Measurements from ENCODE around the gene CNP. TPM values are rescaled to one million over a fixed set of nuclear protein-coding genes. Genes with fewer than 3 reads are reported as not detected.

The CNP gene
- total and polyA plus RNA-seq, 7 donors = 17.6 to 26.8 (median 21.8) TPM

DNA sequence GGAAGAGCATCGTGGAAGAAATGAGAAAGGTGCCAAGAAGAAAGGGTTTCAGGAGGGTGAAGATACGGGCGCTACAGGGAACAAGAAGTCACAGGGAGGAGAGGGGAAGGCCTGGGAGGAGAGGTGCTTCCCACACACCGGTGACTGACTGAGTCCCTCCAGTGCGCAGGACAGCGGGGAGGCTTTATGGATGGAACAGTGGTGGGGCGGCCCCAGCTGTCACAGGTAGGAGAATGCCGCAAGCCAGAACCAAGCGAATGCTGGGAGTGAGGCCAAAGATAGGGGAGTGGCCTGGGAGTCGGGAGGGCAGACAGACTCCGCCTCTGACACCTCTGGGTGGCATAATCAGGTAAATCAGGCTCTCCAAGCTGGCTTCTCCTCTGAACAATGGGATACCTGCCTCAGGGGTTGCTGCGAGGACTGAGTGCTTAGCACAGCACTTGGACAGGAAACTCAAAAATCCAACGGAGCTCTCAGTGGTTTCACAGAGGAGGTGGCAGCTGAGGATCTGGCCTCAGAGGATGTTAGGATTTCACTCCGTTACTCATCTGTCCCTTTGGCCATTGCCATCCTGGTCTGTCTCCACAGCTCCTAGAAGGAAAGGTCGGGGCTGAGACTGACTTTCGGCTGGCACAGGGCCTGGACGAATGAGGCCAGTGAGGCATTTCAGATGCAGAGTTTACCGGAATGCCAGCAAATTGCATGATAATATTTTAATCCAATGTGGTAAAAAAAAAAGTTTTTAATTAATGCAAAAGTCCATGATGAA, 717 bp upstream of the CNP start:
- intact Hi-C loops (cut with DNase I) = loop anchor here (2.0 to 5.0 kb wide), 2 partner anchors 51 kb away; partner anchors contain the start of gene DNAJC7 (in 2 of the 2)
- DNase-seq = peak; percentile 50 to 70
- Histone ChIP-seq H3K9me3 (no peaks in the 10 kb centered on the region), H3K4me1 (peaks cover 31% of the 10 kb centered on the region), H3K36me3 (ENCODE audit: insufficient read depth in 1 of 2, low read depth in 1 of 2) (peaks cover 0 to 19% of the 10 kb centered on the region in 2 donors), H3K27ac (peak overlapping the region; percentile 89), H3K4me3 (peak overlapping the region; percentile 82), H3K27me3 (ENCODE audit: insufficient read depth in 3 of 3, low read length in 2 of 3) (no peaks in the 10 kb centered on the region)
- WGBS, 3 donors = 10 to 16% (median 13%) methylated on average over 18 of the region's 18 CpGs
- no peak for TF ChIP-seq CTCF (IDR thresholded peaks at IDR 0.05)
- ATAC-seq = peak; percentile 38 to 58 (median 46)

DNA sequence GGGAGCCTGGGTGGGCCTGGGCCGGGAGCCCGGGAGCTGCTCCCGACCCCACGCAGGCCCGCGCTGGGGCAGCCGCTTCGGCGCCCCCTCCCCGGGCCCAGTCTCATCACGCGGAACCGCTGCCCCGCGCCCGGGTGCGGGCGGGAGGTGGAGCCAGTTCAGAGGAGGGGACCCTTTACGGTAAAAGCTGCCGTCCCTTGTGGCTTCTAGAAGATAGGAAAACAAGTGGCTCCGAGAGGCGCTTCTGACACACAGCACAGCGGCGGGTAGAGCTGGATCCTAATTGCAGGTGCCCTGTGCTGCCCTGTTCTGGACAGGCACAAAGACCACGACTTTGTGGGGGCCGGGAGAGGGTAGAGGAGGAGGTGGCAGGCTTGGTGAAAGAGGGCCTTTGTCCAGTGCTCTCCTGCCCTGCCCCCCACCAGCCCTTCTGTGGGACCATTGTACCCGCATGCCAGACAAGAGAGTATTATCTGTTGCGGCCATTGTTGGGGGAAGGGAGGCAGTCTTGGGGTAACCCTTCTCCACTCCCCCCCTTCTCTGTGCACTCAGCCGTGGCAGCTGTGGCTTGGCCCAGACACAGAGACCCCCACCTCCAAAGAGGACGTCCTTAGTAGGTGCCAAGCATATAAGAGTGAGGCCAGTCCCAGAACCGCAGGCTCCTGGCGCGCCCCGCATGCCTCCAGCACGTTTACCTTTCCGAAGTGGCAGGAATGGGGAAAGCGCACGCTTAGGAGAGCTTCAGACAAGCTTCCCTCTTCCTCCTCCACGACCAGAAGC, 736 bp downstream of the CNP start:
- peak in 3 of 4 donors; percentile 1 to 17 (median 11) for ATAC-seq
- DNase-seq = peak in 1 of 2 donors; percentile 52
- Histone ChIP-seq H3K9me3 (no peaks in the 10 kb centered on the region), H3K27me3 (ENCODE audit: insufficient read depth in 3 of 3, low read length in 2 of 3) (no peaks in the 10 kb centered on the region), H3K36me3 (ENCODE audit: insufficient read depth in 1 of 2, low read depth in 1 of 2) (peaks cover 0 to 34% of the 10 kb centered on the region in 2 donors), H3K4me3 (peak overlapping the region; percentile 82), H3K4me1 (peaks cover 35% of the 10 kb centered on the region), H3K27ac (peak overlapping the region; percentile 89)
- 15 to 17% (median 16%) methylated on average over 35 to 39 of the region's 39 CpGs for WGBS, 3 donors
- no peak for TF ChIP-seq CTCF (IDR thresholded peaks at IDR 0.05)
- intact Hi-C loops (cut with DNase I) = loop anchor here (1.0 to 5.0 kb wide), 3 partner anchors 49 to 189 kb away; partner anchors contain the start of gene DNAJC7 (in 2 of the 2)

- no peak for ATAC-seq
- Histone ChIP-seq H3K4me3 (peak overlapping the region; percentile 82), H3K9me3 (no peaks in the 10 kb centered on the region), H3K27ac (peak overlapping the region; percentile 89), H3K27me3 (ENCODE audit: insufficient read depth in 3 of 3, low read length in 2 of 3) (no peaks in the 10 kb centered on the region), H3K4me1 (peaks cover 35% of the 10 kb centered on the region), H3K36me3 (ENCODE audit: insufficient read depth in 1 of 2, low read depth in 1 of 2) (peaks cover 0 to 39% of the 10 kb centered on the region in 2 donors)
- TF ChIP-seq CTCF (IDR thresholded peaks at IDR 0.05) = no peak
- DNase-seq = peak in 1 of 2 donors; percentile 51
- WGBS, 3 donors = 79 to 88% (median 81%) methylated on average over 35 to 37 of the region's 37 CpGs
- intact Hi-C loops (cut with DNase I) = loop anchor here (1.0 to 5.0 kb wide), 3 partner anchors 49 to 188 kb away; partner anchors contain the start of gene DNAJC7 (in 2 of the 2)
These were observed 1.5 kb downstream of the CNP start for GRCh38 chr17:41967921-41968578.

- peak in 1 of 2 donors; percentile 30 for DNase-seq
- peak overlapping the region; percentile 30 for H3K27ac ChIP-seq
- 88 to 92% (median 88%) methylated on average over 10 of the region's 10 CpGs for WGBS, 3 donors
- no peaks in the 10 kb centered on the region for H3K27me3 ChIP-seq (ENCODE audit: insufficient read depth in 3 of 3, low read length in 2 of 3)
- intact Hi-C loops (cut with DNase I) = loop anchor here in 1 of 2 donors (5.0 kb wide), 1 partner anchor 49 kb away; the partner anchor contains the start of gene DNAJC7
- H3K36me3 ChIP-seq (ENCODE audit: insufficient read depth in 1 of 2, low read depth in 1 of 2) = peaks cover 0 to 39% of the 10 kb centered on the region in 2 donors
- H3K4me3 ChIP-seq = no peak overlapping the region
- no peak for TF ChIP-seq CTCF (IDR thresholded peaks at IDR 0.05)
- ATAC-seq = no peak
- peaks cover 39% of the 10 kb centered on the region for H3K4me1 ChIP-seq
- no peaks in the 10 kb centered on the region for H3K9me3 ChIP-seq
These were observed 2.1 kb downstream of the CNP start for GRCh38 chr17:41968676-41969075.

All from psoas muscle (tissue), 8 donors.